ENCODE results near the gene RAD50.

RAD50 gene

DNA sequence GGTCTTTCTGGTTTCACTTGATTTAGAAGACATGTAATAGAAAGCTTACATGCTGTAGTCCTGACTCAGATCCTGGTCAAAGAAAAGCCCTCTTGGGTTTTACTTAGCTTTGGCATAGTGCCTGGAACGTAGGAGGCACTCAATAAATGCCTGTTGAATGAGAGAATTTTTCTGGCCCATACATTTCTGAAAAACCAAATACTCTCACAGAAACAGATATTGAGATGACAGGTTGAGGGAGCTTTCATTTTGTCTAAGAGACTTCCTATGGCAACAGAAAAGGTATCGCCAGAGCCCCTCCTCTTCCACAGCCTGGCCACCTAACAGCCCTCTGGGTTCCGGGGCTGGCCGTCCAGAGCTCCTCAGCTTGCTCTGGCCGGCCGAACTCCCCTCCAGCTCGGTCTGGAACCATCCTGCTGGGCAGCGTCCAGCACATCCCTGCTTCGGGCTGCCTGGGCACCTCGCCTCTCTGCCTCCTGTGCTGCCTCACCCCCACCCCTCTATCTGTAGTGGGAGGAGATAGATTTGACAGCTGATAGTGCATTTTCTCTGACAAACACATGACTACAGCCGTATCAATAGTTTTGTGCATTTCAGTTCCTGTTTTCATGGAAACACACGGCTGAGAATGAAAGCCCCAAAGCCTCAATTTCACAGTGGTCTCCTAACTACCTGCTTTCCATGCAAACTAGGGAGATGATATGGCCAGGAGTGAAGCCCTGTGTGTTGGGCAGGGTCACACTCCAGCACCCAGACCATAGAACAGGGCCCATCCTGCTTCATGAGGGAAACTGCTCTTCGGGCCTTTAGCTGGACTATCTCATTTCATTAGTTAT lies 118.1 kb downstream of the RAD50 start:
- no peak overlapping the region for H3K4me3 ChIP-seq (ENCODE audit: low read depth, low read length)
- TF ChIP-seq CTCF (IDR thresholded peaks at IDR 0.05; ENCODE audit: low read depth, low read length) = no peak

GRCh38 chr5:132675936-132676689 lies 119.3 kb downstream of the RAD50 start:
- no peak for TF ChIP-seq CTCF (IDR thresholded peaks at IDR 0.05; ENCODE audit: low read depth, low read length)

DNA sequence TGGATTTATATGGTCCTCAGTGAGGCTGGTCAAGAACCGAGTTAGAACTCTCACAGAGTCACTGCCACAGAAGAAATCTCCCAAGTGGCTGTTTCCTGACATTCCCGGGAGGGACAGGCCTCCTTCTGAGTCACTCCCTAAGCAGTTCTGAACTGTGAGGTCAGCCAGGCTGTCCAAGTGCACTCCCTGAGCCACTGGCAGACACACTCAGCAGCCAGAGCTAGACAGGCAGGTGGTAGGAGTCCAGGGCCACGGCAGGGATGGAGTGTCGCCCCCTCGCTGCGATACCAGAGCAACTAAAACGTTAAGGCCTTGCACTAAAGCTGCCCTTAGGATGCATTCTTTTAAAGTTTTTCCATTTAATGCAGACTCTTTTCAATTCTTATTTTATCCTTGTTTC lies 120.4 kb downstream of the RAD50 start:
- no peak overlapping the region for H3K4me3 ChIP-seq (ENCODE audit: low read depth, low read length)
- TF ChIP-seq CTCF (IDR thresholded peaks at IDR 0.05; ENCODE audit: low read depth, low read length) = peak; percentile 65

More at GRCh38 chr5:132675936-132676689, 119.3 kb downstream of the RAD50 start:
- no peak overlapping the region for H3K4me3 ChIP-seq (ENCODE audit: low read depth, low read length)

DNA sequence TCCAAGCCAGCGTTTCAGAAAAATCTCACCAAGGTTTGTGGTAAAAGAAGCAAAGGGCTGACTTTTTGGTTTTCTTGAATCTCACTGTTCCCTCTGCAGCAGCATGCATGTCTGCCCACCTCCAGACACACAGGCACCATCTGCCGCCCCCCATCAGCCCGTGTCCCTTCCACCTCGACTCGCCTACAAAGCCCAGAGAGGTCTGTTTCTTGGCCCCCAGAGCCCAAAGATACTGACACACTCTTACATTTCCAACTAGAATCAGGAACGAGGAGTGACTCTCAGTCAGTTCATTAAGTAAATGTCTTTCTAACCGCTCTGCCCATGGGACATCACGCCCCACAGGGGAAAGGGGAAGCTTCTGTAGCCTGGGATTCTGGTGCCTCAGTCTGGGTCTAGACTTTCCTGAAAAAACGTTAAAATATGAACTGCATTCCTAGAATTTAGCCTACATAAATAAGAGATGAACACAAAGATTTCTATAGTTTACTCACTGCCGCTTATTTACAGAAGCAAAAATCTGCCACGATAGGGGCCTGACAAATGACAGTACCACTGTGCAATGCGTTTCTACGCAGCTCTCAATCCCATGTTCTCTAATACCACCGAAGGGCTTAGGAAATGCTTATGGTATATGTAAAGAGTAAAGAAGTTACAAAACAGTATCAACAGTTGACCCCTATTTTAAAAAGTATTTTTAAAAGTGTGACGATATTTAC lies 121.1 kb downstream of the RAD50 start:
- no peak overlapping the region for H3K4me3 ChIP-seq (ENCODE audit: low read depth, low read length)
- TF ChIP-seq CTCF (IDR thresholded peaks at IDR 0.05; ENCODE audit: low read depth, low read length) = no peak

- no peak overlapping the region for H3K4me3 ChIP-seq (ENCODE audit: low read depth, low read length)
- no peak for TF ChIP-seq CTCF (IDR thresholded peaks at IDR 0.05; ENCODE audit: low read depth, low read length)
Observed at GRCh38 chr5:132678735-132679134, 122.0 kb downstream of the RAD50 start.

DNA sequence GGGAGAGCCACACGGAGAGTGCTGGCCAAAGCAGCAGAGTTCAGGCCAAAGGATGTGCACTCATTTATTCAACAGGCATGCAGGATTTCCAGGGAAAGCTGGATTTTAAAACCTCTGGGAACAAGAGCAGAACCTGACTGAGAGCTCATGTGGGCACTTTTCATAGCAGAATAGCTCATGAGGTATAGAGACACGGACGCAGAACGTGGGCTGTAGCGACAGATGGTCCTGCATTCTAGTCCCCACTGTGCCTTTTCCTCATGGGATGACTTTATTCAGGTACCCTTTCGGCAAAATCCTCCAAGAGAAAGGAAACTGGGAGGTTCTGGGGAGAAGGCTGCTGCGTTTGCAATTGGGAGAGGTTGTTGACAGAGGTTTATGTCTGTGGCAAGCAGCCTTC lies 122.4 kb downstream of the RAD50 start:
- H3K4me3 ChIP-seq (ENCODE audit: low read depth, low read length) = no peak overlapping the region
- TF ChIP-seq CTCF (IDR thresholded peaks at IDR 0.05; ENCODE audit: low read depth, low read length) = no peak

All from WI38 (cell line).